Lung microvascular endothelial cell (primary cell): ENCODE data around the gene CD7. TPM values are rescaled to one million over a fixed set of nuclear protein-coding genes. Genes with fewer than 3 reads are reported as not detected.

Experiments
- total RNA-seq: library from RNA; depleted of rRNA; stranded (reverse); fragments of >200 nt; gene quantifications from 2 replicates; pipeline ENCODE4 v1.2.1, GENCODE V29; 2014

Gene CD7
- total RNA-seq, 1 donor from 2014 or later, result under 0.01 TPM

Other genes with a start within 250 kb of the CD7 start
- 35.1 and 43.4 TPM in 2 replicates for gene FASN, start 219.4 kb downstream of the CD7 start, total RNA-seq
- gene CCDC57, start 104.8 kb downstream of the CD7 start, total RNA-seq, result 2.0 and 3.4 TPM in 2 replicates
- 67.8 and 135 TPM in 2 replicates for gene SLC16A3, start 88.6 kb downstream of the CD7 start, total RNA-seq
- gene CSNK1D, start 43.9 kb downstream of the CD7 start, total RNA-seq, result 38.8 and 41.3 TPM in 2 replicates
- gene SECTM1, start 16.2 kb upstream of the CD7 start, total RNA-seq, result 1.3 and 1.8 TPM in 2 replicates
- gene TEX19, start 41.6 kb upstream of the CD7 start, total RNA-seq, result not detected in 2 replicates
- gene UTS2R, start 54.2 kb upstream of the CD7 start, total RNA-seq, result not detected in 2 replicates
- 9.8 and 13.3 TPM in 2 replicates for gene HEXD, start 100.7 kb upstream of the CD7 start, total RNA-seq
- gene OGFOD3, start 101.0 kb upstream of the CD7 start, total RNA-seq, result 13.9 and 19.8 TPM in 2 replicates
- gene CYBC1, start 133.1 kb upstream of the CD7 start, total RNA-seq, result 31.8 and 57.1 TPM in 2 replicates
- gene NARF, start 141.1 kb upstream of the CD7 start, total RNA-seq, result 50.1 and 96.2 TPM in 2 replicates
- 15.0 and 24.8 TPM in 2 replicates for gene FOXK2, start 202.1 kb upstream of the CD7 start, total RNA-seq